Measurements from ENCODE around the gene ACBD5. TPM values are rescaled to one million over a fixed set of nuclear protein-coding genes. Genes with fewer than 3 reads are reported as not detected.

Gene ACBD5
- total and polyA plus RNA-seq, 11 donors, result 28.3 to 86.0 (median 71.6) TPM

- Histone ChIP-seq H3K4me3 (no peak overlapping the region), H3K36me3 (peaks cover 0 to 85% (median 63%) of the 10 kb centered on the region in 9 donors), H3K27me3 (no peaks in the 10 kb centered on the region), H3K9me3 (no peaks in the 10 kb centered on the region), H3K4me1 (no peaks in the 10 kb centered on the region), H3K27ac (peak overlapping the region in 1 of 12 donors; percentile 21)
- TF ChIP-seq POLR2A (IDR thresholded peaks at IDR 0.05) (no peak), CTCF (IDR thresholded peaks at IDR 0.05) (no peak)
- 57 to 61% (median 60%) methylated on average over 3 of the region's 3 CpGs for WGBS, 4 donors
- ATAC-seq (no peak), DNase-seq (no peak)
- intact Hi-C loops (cut with DNase I), result loop anchor here in 6 of 10 donors (2.0 to 10.0 kb wide), 3 partner anchors 59 to 139 kb away; no protein-coding TSS in a partner anchor
Observed at GRCh38 chr10:27225642-27226257, 14.8 kb downstream of the ACBD5 start.

- intact Hi-C loops (cut with DNase I), result loop anchor here in 6 of 10 donors (2.0 to 10.0 kb wide), 3 partner anchors 60 to 140 kb away; no protein-coding TSS in a partner anchor
- WGBS, 4 donors, result 66 to 93% (median 86%) methylated on average over 8 of the region's 8 CpGs
- no peak for ATAC-seq
- Histone ChIP-seq H3K9me3 (no peaks in the 10 kb centered on the region), H3K4me3 (no peak overlapping the region), H3K36me3 (peaks cover 0 to 85% (median 63%) of the 10 kb centered on the region in 9 donors), H3K27me3 (no peaks in the 10 kb centered on the region), H3K27ac (peak overlapping the region in 1 of 12 donors; percentile 21), H3K4me1 (no peaks in the 10 kb centered on the region)
- no peak for DNase-seq
- TF ChIP-seq CTCF (IDR thresholded peaks at IDR 0.05) (no peak), POLR2A (IDR thresholded peaks at IDR 0.05) (no peak)
Observed at GRCh38 chr10:27225011-27225590, 15.5 kb downstream of the ACBD5 start.

- peak in 1 of 5 donors; percentile 26 for DNase-seq
- Histone ChIP-seq H3K4me1 (no peaks in the 10 kb centered on the region), H3K36me3 (peaks cover 0 to 85% (median 63%) of the 10 kb centered on the region in 9 donors), H3K4me3 (no peak overlapping the region), H3K27me3 (no peaks in the 10 kb centered on the region), H3K9me3 (no peaks in the 10 kb centered on the region), H3K27ac (no peak overlapping the region)
- peak in 2 of 4 donors; percentile 25 to 31 for ATAC-seq
- intact Hi-C loops (cut with DNase I), result loop anchor here in 8 of 10 donors (2.0 to 10.0 kb wide), 5 partner anchors 61 to 141 kb away; no protein-coding TSS in a partner anchor
- peak; percentile 26 to 71 (median 59) for TF ChIP-seq CTCF (IDR thresholded peaks at IDR 0.05)
- TF ChIP-seq POLR2A (IDR thresholded peaks at IDR 0.05), result no peak
- WGBS, 4 donors, result 73 to 79% (median 76%) methylated on average over 5 of the region's 5 CpGs
Observed at GRCh38 chr10:27223964-27224363, 16.6 kb downstream of the ACBD5 start.

- WGBS, 4 donors, result 95 to 99% (median 97%) methylated on average over 2 of the region's 2 CpGs
- Histone ChIP-seq H3K27me3 (no peaks in the 10 kb centered on the region), H3K4me3 (no peak overlapping the region), H3K36me3 (peaks cover 0 to 100% (median 100%) of the 10 kb centered on the region in 9 donors), H3K4me1 (no peaks in the 10 kb centered on the region), H3K9me3 (no peaks in the 10 kb centered on the region), H3K27ac (no peak overlapping the region)
- TF ChIP-seq CTCF (IDR thresholded peaks at IDR 0.05), result no peak
- no peak for TF ChIP-seq POLR2A (IDR thresholded peaks at IDR 0.05)
- DNase-seq (no peak), ATAC-seq (no peak)
- intact Hi-C loops (cut with DNase I), result loop anchor here in 2 of 10 donors (5.0 to 10.0 kb wide), 2 partner anchors 90 to 157 kb away; no protein-coding TSS in a partner anchor
Observed at GRCh38 chr10:27207350-27207749, 33.2 kb downstream of the ACBD5 start.

All from heart left ventricle (tissue), 16 donors.